OCI-LY7 (cell line): ENCODE data around the gene CFAP54.

Source experiments
- EZH2phosphoT487 ChIP-seq: fragments of 200-600 bp; sonication (generic); IDR thresholded peaks from 2 replicates; pipeline ENCODE4 v1.6.1; 2018; ENCODE audit warnings: low read depth, borderline replicate concordance, mild to moderate bottlenecking, mixed run types, antibody characterized with exemption, low read length, moderate library complexity, mixed read lengths
- TF ChIP-seq, protein P1 (sequence below): fragments of 200-600 bp; sonication (generic); conservative IDR thresholded peaks from 2 replicates; pipeline ENCODE4 v1.5.1; 2014; ENCODE audit warnings: mild to moderate bottlenecking, antibody characterized with exemption, low read length, moderate library complexity, mixed read lengths

DNA sequence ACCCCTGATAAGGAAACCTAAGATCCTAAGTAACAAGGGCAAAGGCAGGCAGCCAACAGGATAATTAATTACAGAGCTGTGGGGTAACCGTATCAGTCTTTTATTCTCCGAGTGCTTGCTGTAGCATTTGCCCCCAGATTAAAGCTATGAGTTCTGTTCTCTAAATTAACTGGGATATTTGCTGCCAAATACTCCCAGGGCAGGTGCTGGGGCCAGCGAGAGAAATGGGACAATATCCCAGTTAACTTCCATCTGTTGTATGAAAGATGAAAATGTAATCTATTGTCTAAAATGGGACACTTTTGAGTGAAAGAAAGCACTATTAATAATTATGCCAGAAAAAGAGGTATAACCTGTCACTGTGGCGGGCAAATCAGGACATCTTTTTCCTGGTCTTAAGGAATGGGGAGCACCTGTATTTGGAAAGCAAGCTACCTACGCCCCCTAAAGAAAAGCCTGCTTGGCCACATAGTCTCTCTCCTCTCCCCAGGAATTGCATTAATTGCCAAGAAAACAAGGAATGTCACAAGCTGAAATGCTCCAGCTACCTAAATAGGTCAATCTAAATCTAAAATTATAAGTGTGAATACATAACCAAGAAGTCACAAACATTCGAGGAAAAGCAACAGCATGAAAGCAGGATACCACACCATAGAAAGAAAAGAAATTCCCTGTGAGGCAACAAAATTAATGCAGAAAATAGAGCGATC lies 26.7 kb upstream of the CFAP54 start:
- no peak for TF ChIP-seq EZH2phosphoT487
- TF ChIP-seq, protein P1, sequence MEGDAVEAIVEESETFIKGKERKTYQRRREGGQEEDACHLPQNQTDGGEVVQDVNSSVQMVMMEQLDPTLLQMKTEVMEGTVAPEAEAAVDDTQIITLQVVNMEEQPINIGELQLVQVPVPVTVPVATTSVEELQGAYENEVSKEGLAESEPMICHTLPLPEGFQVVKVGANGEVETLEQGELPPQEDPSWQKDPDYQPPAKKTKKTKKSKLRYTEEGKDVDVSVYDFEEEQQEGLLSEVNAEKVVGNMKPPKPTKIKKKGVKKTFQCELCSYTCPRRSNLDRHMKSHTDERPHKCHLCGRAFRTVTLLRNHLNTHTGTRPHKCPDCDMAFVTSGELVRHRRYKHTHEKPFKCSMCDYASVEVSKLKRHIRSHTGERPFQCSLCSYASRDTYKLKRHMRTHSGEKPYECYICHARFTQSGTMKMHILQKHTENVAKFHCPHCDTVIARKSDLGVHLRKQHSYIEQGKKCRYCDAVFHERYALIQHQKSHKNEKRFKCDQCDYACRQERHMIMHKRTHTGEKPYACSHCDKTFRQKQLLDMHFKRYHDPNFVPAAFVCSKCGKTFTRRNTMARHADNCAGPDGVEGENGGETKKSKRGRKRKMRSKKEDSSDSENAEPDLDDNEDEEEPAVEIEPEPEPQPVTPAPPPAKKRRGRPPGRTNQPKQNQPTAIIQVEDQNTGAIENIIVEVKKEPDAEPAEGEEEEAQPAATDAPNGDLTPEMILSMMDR, result no peak
